HG02642 (cell line): ENCODE measurements around the gene TBC1D5.
"Not testable (repeated sequence)": the region's sequence is repeated elsewhere in the genome, so short reads cannot be mapped to it uniquely, and the experiment has no call there.

Experiments used
- ATAC-seq: cut with Tn5 transposase; IDR thresholded peaks from one replicate; pipeline ENCODE4 v1.9.1; 2021; ENCODE audit warnings: mild to moderate bottlenecking; ENCODE audit not compliant: unreplicated experiment, poor library complexity

The TBC1D5 gene

DNA sequence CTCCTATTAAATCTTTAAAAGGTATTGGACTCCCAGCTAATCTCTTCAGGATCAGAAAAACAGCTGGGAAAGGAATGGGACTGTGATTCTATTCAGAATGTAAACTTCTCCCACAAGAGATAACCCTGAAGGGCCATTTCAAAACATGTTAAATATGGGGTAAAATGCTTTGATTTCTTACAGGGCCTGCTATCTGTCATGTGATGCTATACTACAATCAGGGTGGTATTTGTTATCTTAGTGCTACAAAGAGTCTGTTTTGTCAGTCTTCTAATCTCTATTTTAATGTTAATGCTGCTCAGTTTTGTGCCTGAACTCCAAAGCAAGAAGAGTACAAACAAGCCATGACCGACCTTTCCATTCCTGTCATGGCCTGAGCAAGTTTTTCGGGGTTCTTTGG lies 186.9 kb downstream of the TBC1D5 start:
- no peak for ATAC-seq

- no peak for ATAC-seq
Measured at GRCh38 chr3:17554078-17554477, 188.4 kb downstream of the TBC1D5 start.

DNA sequence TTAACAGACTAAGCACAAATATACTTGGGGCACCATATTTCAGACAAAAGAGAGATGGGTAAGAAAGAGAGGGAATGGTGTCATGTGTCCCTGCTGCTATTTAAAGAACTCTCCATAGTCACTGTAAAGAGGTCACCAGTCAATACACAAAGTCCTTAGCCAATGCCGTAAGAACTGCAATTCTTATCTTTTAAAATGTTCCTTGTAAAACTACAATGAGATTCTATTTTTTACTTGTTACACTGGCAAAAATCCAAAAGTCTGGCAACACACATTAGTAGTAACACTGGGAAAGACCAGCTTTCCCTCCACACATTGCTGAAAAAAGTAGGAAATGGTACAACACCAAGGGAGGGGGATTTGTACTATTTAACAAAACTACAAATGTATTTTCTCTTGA lies 189.4 kb downstream of the TBC1D5 start:
- ATAC-seq: no peak

DNA sequence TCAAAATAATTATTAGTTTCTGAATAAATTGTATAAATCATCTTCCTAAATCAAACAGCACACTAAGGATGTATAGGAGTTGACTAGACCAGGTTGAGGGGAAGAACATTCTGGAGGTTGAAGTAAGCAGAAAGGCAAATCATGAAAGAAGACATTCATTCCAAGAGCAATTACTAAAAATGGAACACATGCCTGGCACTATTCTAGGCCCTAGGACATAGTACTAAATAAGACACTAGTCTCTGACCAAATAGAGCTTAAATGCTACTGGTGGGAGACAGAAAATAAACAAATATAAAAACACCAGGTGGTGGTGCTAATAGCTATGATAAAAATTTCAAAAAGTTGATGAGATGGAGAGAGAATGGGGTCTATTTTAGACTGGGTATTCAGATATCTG lies 190.1 kb downstream of the TBC1D5 start:
- ATAC-seq: no peak

GRCh38 chr3:17551895-17552294 lies 190.5 kb downstream of the TBC1D5 start:
- ATAC-seq: no peak

DNA sequence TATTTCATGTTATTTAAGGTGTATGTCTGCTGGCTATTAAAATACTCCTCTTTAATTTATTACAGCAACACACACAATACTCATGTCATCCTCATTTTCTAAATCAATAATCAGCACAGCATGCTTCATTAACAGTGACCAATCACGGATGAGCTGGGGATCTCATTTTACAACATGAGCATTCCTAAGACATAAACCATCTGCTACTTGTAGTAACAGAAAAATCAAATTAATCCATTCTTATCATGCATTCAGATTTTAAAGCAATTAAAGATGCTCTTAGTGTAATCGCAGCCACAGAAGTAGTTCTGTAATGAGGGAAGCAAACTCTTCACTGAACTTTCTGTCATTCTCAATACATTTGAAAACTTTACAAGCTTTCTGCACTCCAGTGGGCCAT lies 191.1 kb downstream of the TBC1D5 start:
- no peak for ATAC-seq

DNA sequence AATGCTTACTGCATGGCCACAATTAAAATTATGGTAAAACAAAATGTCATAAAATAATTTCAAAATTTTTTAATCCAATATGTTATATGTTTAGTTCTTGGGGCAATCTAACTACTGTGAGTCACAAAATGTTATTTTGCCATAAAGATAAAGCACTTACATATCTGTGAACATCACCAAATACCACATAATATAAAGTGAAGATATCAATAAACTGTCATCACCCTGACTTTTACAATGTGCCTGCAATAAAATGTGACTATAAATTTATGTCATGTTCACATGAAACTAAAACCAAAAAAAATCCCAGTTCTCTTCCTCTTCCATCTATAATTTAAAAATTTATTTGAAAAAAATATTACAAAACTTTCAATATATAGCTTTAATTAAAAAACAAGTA lies 191.8 kb downstream of the TBC1D5 start:
- no peak for ATAC-seq

DNA sequence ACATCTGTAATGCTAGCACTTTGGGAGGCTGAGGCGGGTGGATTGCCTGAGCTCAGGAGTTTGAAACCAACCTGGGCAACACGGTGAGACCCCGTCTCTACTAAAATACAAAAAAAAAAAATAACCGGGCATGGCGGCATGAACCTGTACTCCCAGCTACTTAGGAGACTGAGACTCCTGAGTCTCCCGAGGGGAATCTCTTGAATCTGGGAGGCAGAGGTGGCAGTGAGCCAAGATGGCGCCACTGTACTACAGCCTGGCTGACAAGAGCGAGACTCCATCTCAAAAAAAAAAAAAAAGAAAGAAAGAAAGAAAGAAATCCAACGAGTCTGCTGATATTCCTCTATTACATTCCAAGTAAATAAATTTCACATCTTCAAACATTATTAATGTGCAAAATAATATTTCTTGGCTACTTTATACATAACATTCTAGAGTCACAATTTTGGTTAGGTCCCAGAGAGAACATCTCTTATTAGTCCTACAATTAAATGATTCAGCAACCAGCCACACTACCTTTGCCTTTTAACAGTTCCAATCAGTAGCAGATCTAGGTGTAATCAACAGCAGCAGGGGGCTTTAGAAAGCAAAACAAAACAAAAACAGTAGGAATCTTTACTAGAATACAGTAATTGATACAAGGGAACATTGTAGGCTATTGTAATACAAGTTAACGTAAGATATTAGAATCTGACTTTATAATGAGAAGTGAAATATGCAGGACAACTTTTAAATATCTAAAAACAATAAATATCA lies 195.8 kb downstream of the TBC1D5 start:
- no peak for ATAC-seq

- ATAC-seq: no peak
Measured at GRCh38 chr3:17544632-17545031, 197.8 kb downstream of the TBC1D5 start.

DNA sequence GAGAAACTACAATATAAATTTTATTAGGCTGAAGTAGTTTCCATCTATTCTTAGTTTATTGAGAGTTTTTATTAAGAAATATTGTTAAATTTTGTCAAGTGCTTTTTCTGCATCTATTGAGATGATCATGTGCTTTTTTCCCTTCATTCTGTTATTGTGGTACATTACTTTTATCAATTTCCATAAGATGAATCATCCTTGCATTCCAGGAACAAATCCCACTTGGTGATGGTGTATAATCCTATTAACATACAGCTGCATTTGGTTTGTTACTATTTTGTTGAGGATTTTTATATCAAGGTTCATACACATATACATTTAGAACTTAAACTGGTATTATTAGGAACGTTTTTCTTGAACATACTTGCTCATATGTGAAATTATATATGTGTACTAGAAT lies 199.8 kb downstream of the TBC1D5 start:
- no peak for ATAC-seq

GRCh38 chr3:17539436-17539835 lies 203.0 kb downstream of the TBC1D5 start:
- ATAC-seq: no peak

DNA sequence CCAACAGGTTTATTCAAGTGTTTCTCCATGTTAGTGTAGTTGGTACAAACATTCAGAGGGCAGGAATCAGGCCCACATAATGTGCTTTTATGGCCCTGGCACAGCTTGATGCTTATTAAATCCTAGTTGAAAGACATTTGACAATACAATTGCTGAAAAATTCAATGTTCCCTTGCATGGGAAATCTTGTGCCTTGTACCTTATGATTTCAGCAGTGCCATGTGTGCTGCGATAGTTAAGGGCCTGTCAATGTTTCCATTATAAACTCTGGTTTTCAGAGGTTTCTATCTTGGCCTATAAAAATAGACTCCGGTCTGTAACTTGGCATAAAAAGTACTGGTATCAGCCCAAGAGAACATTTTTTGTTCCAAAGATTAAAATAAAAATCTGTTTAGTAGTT lies 207.2 kb downstream of the TBC1D5 start:
- no peak for ATAC-seq

- ATAC-seq: not testable (repeated sequence)
Measured at GRCh38 chr3:17532446-17532845, 210.0 kb downstream of the TBC1D5 start.

- ATAC-seq: no peak
Measured at GRCh38 chr3:17529677-17530076, 212.8 kb downstream of the TBC1D5 start.

GRCh38 chr3:17518189-17519059 lies 224.0 kb downstream of the TBC1D5 start:
- ATAC-seq: no peak

- no peak for ATAC-seq
Measured at GRCh38 chr3:17515445-17516234, 226.8 kb downstream of the TBC1D5 start.

- ATAC-seq: no peak
Measured at GRCh38 chr3:17514597-17514996, 227.8 kb downstream of the TBC1D5 start.

DNA sequence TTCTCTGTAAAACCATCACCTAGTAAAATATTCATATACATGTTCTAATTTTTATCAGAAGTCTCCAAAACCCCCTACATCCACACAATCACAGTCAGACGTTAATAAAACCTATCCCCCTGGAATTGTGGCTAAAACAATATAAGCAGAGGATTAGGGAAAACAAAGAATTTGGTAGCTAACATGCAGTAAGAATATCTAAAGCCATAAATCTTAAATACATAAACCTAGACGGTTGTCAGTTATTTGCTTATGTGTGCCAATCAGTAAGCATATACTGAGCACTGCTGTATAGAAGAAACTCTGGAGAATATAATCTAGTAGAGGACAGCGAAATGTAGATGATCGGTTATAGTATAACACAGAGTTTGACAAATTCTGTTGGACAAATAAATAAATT lies 232.2 kb downstream of the TBC1D5 start:
- ATAC-seq: no peak

DNA sequence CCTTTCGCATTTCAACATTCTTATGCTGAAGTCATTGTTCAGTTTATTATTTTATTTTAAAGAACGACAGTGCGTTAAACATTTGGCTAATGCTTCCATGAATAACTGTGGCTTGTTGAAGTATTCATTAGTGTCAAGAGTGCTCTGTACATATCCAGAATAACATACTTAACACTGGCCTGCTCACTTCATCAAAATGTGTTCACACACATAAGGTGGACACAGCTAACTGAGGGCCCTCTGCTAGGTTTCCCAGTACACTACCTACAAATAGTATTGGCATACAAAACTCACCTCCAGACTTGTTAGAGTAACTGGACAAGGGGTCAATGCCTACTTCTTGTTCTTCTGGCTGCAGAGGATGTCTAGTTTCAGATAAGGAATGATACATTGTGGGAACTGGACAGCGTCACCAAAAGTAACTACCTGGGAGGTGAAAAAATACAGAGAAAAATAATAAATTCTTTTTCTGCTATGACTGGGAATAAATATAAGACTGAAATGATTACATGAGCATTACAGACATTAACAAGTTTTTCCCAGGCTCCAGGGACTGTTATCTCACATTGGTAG lies 234.2 kb downstream of the TBC1D5 start:
- no peak for ATAC-seq

DNA sequence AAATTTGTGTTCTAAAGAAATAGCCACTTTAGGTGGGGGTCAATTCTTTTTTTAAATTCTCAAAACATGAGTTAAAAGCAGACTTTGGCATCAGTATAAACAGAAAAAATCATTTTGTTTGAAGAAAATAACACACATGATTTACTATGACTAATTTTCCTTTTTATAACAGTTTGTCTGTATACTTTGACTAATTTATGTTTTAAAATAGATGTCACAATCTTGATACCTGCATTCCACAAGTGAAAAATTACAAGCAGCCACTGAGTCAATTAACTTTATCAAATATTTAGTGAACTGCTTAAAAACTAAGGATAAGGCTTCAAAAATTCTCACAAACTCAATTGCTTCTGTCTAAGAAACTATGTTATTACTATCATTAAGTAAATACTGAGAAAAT lies 235.0 kb downstream of the TBC1D5 start:
- no peak for ATAC-seq

- ATAC-seq: no peak
Measured at GRCh38 chr3:17505856-17506255, 236.6 kb downstream of the TBC1D5 start.
